ENCODE results near the gene FIBCD1. TPM values are rescaled to one million over a fixed set of nuclear protein-coding genes. Genes with fewer than 3 reads are reported as not detected.

The FIBCD1 gene
- total RNA-seq, 1 donor, result 5.1 TPM

- TF ChIP-seq CTCF (IDR thresholded peaks at IDR 0.05; ENCODE audit: extremely low read depth, low read depth, low read length), result no peak
- Histone ChIP-seq H3K79me2 (ENCODE audit: insufficient read depth, low read length) (no peaks in the 10 kb centered on the region), H3K9me3 (ENCODE audit: low read depth, low read length) (no peaks in the 10 kb centered on the region), H4K20me1 (ENCODE audit: insufficient read depth, low read length) (no peaks in the 10 kb centered on the region), H3K4me2 (ENCODE audit: insufficient read depth, low read length) (no peak overlapping the region), H3K36me3 (ENCODE audit: insufficient read depth, low read length) (no peaks in the 10 kb centered on the region), H3K27ac (ENCODE audit: low read depth, low read length) (no peak overlapping the region), H2AFZ (ENCODE audit: low read length) (no peak overlapping the region), H3K4me3 (ENCODE audit: insufficient read depth, low read length) (no peak overlapping the region), H3K27me3 (ENCODE audit: insufficient read depth, low read length) (peaks cover 54% of the 10 kb centered on the region), H3K4me1 (ENCODE audit: insufficient read depth, low read length) (no peaks in the 10 kb centered on the region)
- DNase-seq (ENCODE audit: insufficient read length, low spot score, missing footprints), result no peak
Measured at GRCh38 chr9:130984521-130984920, 45.5 kb upstream of the FIBCD1 start.

DNA sequence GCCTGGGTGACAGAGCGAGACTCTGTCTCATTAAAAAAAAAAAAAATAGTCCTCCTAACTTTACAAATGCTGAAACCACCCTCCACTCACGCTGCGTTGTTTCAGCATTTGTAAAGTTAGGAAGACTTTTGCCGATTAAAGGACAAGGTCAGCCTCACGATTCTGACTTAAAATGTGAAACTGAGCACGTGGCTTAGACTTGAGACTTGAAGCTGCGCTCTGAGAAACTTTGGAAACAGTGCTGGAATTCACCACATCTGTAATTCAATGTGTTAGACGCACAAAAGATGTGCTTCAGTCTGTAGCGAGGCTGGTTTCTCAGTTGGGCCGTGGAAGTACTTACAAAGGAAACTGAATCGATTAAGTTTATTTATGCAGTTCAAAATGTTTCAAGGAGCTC lies 44.9 kb upstream of the FIBCD1 start:
- no peak overlapping the region for H3K4me3 ChIP-seq (ENCODE audit: insufficient read depth, low read length)
- no peak overlapping the region for H3K4me2 ChIP-seq (ENCODE audit: insufficient read depth, low read length)
- DNase-seq (ENCODE audit: insufficient read length, low spot score, missing footprints), result no peak
- H3K36me3 ChIP-seq (ENCODE audit: insufficient read depth, low read length), result no peaks in the 10 kb centered on the region
- H3K27me3 ChIP-seq (ENCODE audit: insufficient read depth, low read length), result peaks cover 59% of the 10 kb centered on the region
- H3K4me1 ChIP-seq (ENCODE audit: insufficient read depth, low read length), result no peaks in the 10 kb centered on the region
- no peaks in the 10 kb centered on the region for H3K9me3 ChIP-seq (ENCODE audit: low read depth, low read length)
- no peaks in the 10 kb centered on the region for H4K20me1 ChIP-seq (ENCODE audit: insufficient read depth, low read length)
- no peak overlapping the region for H2AFZ ChIP-seq (ENCODE audit: low read length)
- no peaks in the 10 kb centered on the region for H3K79me2 ChIP-seq (ENCODE audit: insufficient read depth, low read length)
- TF ChIP-seq CTCF (IDR thresholded peaks at IDR 0.05; ENCODE audit: extremely low read depth, low read depth, low read length), result no peak
- no peak overlapping the region for H3K27ac ChIP-seq (ENCODE audit: low read depth, low read length)

DNA sequence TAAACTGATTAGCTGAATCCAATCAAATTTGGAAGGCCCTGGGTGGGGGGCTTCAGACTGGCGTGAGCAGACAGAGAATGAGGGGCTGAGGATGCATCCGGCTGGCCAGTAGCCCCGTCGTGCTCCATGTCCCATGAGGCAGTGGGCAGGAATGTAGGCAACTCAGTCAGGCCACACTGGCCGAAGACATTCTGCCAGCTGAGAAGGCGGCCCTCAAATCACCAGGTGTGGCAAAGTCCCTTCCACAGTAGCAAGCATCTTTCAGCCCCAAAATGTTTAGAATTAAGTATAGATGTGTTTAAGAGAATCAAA lies 44.3 kb upstream of the FIBCD1 start:
- Histone ChIP-seq H3K4me1 (ENCODE audit: insufficient read depth, low read length) (no peaks in the 10 kb centered on the region), H3K9me3 (ENCODE audit: low read depth, low read length) (no peaks in the 10 kb centered on the region), H3K27ac (ENCODE audit: low read depth, low read length) (no peak overlapping the region), H3K79me2 (ENCODE audit: insufficient read depth, low read length) (no peaks in the 10 kb centered on the region), H3K27me3 (ENCODE audit: insufficient read depth, low read length) (peaks cover 57% of the 10 kb centered on the region), H3K4me3 (ENCODE audit: insufficient read depth, low read length) (no peak overlapping the region), H3K36me3 (ENCODE audit: insufficient read depth, low read length) (no peaks in the 10 kb centered on the region), H2AFZ (ENCODE audit: low read length) (no peak overlapping the region), H3K4me2 (ENCODE audit: insufficient read depth, low read length) (no peak overlapping the region), H4K20me1 (ENCODE audit: insufficient read depth, low read length) (no peaks in the 10 kb centered on the region)
- peak; percentile 21 for DNase-seq (ENCODE audit: insufficient read length, low spot score, missing footprints)
- TF ChIP-seq CTCF (IDR thresholded peaks at IDR 0.05; ENCODE audit: extremely low read depth, low read depth, low read length), result no peak

DNA sequence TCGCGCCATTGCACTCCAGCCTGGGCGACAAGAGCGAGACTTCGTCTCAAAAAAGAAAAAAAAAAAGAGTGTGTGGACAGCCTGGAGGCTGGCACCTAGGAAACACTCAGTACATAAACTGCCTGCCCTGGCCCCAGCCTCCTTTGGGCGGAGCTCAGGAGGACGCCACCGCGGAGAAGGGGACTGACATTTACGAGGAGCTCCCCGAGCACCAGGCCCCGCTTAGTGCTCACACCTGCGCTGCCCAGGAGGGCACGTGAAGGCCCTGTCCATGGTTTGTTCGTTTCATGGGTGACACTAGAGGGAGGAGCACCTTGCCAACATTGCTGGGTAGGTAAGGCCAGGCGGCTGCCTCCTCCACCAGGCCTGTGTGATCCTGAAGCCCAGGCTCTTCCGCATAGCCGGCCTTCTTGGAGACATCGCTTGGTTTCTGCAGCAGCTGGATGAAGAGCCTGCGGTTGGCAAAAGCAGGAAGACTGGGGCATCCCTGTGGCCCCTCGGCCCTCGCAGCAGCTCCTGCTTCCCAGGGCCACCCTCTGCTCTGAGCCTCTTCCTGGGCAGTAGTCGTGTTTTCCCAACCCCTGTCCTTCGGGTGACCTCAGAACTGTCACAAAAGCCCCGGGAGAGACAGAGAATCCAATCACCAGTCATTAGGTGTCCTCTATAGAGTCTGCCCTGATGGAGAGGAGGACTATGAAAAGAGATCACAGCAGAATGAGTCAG lies 43.8 kb upstream of the FIBCD1 start:
- no peak overlapping the region for H3K27ac ChIP-seq (ENCODE audit: low read depth, low read length)
- H3K4me3 ChIP-seq (ENCODE audit: insufficient read depth, low read length), result no peak overlapping the region
- DNase-seq (ENCODE audit: insufficient read length, low spot score, missing footprints), result peak; percentile 51
- TF ChIP-seq CTCF (IDR thresholded peaks at IDR 0.05; ENCODE audit: extremely low read depth, low read depth, low read length), result no peak
- peaks cover 55% of the 10 kb centered on the region for H3K27me3 ChIP-seq (ENCODE audit: insufficient read depth, low read length)
- no peak overlapping the region for H2AFZ ChIP-seq (ENCODE audit: low read length)
- no peaks in the 10 kb centered on the region for H4K20me1 ChIP-seq (ENCODE audit: insufficient read depth, low read length)
- H3K4me2 ChIP-seq (ENCODE audit: insufficient read depth, low read length), result no peak overlapping the region
- no peaks in the 10 kb centered on the region for H3K79me2 ChIP-seq (ENCODE audit: insufficient read depth, low read length)
- no peaks in the 10 kb centered on the region for H3K36me3 ChIP-seq (ENCODE audit: insufficient read depth, low read length)
- no peaks in the 10 kb centered on the region for H3K9me3 ChIP-seq (ENCODE audit: low read depth, low read length)
- H3K4me1 ChIP-seq (ENCODE audit: insufficient read depth, low read length), result no peaks in the 10 kb centered on the region
